GM12864 (cell line): ENCODE data around the gene PKHD1.

ENCODE experiments used
- DNase-seq: peaks from one replicate; pipeline ENCODE4 v3.0.0-alpha.2; 2011; ENCODE audit warnings: low read depth
- H3K4me3 ChIP-seq: 2 replicates; pipeline ENCODE4 v1.5.1; 2011; ENCODE audit warnings: mild to moderate bottlenecking, low read depth, low read length, control low read depth
- CTCF ChIP-seq: IDR thresholded peaks from 2 replicates; pipeline ENCODE4 v1.5.1; 2011; ENCODE audit warnings: low read depth, mild to moderate bottlenecking, moderate library complexity, low read length, control low read depth, inconsistent platforms; ENCODE audit errors: missing control alignments

Gene PKHD1

DNA sequence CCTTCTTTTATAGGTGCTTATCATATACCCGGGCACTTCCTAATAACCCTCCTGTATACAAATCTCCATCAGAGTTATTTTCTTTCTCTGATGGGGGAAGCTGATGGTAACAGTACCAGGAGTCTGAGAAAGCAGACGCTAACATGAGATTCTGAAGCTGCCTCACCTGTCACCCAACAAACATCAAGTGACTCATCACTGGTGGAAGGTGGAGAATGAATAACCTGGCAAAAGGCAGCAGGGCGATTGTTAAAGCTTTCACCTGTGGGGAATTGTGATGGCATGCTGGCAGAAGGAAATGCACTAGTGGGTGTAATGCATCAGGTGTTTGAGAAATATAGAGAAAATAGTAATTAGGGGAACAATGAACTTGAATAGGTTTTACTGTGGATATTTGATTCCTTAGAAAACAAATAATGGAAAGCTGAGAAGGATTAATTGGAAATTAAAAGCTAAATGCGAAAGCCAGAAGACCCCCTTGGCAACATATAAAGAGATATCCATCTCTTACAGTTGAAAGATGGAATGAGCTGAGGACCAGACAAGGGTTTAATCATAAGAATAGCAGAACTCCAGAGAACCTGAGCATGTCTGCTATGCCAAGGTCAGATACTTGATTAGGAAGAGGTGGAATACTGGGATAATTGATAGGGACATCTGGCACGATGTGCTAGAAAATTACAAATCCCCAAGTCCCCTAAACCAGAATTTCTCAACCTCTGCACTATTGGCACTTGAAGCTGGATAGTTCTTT is 517.1 kb downstream of the PKHD1 start:
- no peak overlapping the region for H3K4me3 ChIP-seq
- TF ChIP-seq CTCF: no peak
- no peak for DNase-seq

GRCh38 chr6:51569594-51569993 is 517.8 kb downstream of the PKHD1 start:
- H3K4me3 ChIP-seq: no peak overlapping the region
- peak; percentile 9 for TF ChIP-seq CTCF
- DNase-seq: no peak

GRCh38 chr6:51568771-51569170 is 518.6 kb downstream of the PKHD1 start:
- no peak for DNase-seq
- no peak overlapping the region for H3K4me3 ChIP-seq
- TF ChIP-seq CTCF: no peak

DNA sequence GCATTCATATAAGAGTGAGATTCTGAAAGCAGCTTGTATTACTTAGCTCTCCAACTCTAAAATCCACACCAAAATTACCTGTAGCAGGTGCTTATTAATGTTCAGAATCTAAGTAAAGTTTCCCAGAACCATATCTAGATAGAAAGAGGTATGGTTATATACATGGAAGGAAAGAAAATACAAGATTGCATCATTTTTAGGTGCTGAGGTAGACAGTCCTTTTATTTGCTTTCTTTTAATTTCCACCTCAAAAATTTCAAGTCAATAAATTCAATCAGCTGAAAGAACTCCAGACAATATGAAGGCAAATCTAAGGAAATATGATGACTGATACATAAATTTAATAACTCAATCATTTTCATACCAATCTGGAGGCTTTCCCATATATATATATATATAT is 521.9 kb downstream of the PKHD1 start:
- TF ChIP-seq CTCF: no peak
- H3K4me3 ChIP-seq: no peak overlapping the region
- DNase-seq: no peak
